DOHH2 (cell line): ENCODE data around the gene NUDC.

ENCODE experiments used
- H3F3A ChIP-seq: fragments of 200-600 bp; sonication (generic), shearing (Covaris generic); 2 replicates; pipeline ENCODE4 v1.6.0; 2016; ENCODE audit warnings: antibody characterized with exemption, mild to moderate bottlenecking; ENCODE audit not compliant: control insufficient read depth, insufficient read depth
- H3K27ac ChIP-seq: fragments of 200-600 bp; sonication (generic); 2 replicates; pipeline ENCODE4 v1.5.1; 2014; ENCODE audit warnings: low read depth, mild to moderate bottlenecking, low read length, moderate library complexity
- H3K27me3 ChIP-seq: fragments of 200-600 bp; sonication (generic); 2 replicates; pipeline ENCODE4 v1.6.1; 2014; ENCODE audit warnings: mild to moderate bottlenecking, low read length, mixed read lengths; ENCODE audit not compliant: control insufficient read depth
- H3K36me3 ChIP-seq: fragments of 200-600 bp; sonication (generic); 2 replicates; pipeline ENCODE4 v1.6.1; 2014; ENCODE audit warnings: mild to moderate bottlenecking, low read length, moderate library complexity, mixed read lengths; ENCODE audit not compliant: control insufficient read depth
- H3K4me1 ChIP-seq: fragments of 200-600 bp; sonication (generic); 2 replicates; pipeline ENCODE4 v1.6.1; 2014; ENCODE audit warnings: mild to moderate bottlenecking, low read length, mixed read lengths; ENCODE audit not compliant: control insufficient read depth
- H3K4me2 ChIP-seq: fragments of 200-600 bp; sonication (generic); 2 replicates; pipeline ENCODE4 v1.6.0; 2014; ENCODE audit warnings: mild to moderate bottlenecking, low read length, moderate library complexity
- H3K4me3 ChIP-seq: fragments of 200-600 bp; sonication (generic); 2 replicates; pipeline ENCODE4 v1.5.1; 2014; ENCODE audit warnings: mild to moderate bottlenecking, low read length, mixed read lengths
- H3K79me2 ChIP-seq: fragments of 200-600 bp; sonication (generic); 2 replicates; pipeline ENCODE4 v1.6.1; 2014; ENCODE audit warnings: mild to moderate bottlenecking, low read length, mixed read lengths; ENCODE audit not compliant: control insufficient read depth
- H3K9me2 ChIP-seq: fragments of 200-600 bp; sonication (generic); replicated peaks from 2 replicates; pipeline ENCODE4 v1.6.1; 2014; ENCODE audit warnings: mild to moderate bottlenecking, low read length, mixed read lengths; ENCODE audit not compliant: control insufficient read depth
- H3K9me3 ChIP-seq: fragments of 200-600 bp; sonication (generic); 2 replicates; pipeline ENCODE4 v1.6.1; 2014; ENCODE audit warnings: antibody characterized with exemption, low read length, mixed read lengths; ENCODE audit not compliant: control insufficient read depth, insufficient read depth
- H4K20me1 ChIP-seq: fragments of 200-600 bp; sonication (generic); 2 replicates; pipeline ENCODE4 v1.6.0; 2014; ENCODE audit warnings: low read depth, mild to moderate bottlenecking, antibody characterized with exemption, low read length, moderate library complexity; ENCODE audit not compliant: control insufficient read depth, insufficient read depth
- EZH2phosphoT487 ChIP-seq: fragments of 200-600 bp; sonication (generic); IDR thresholded peaks from 2 replicates; pipeline ENCODE4 v1.6.1; 2017; ENCODE audit warnings: borderline replicate concordance, mild to moderate bottlenecking, antibody characterized with exemption, low read length, moderate library complexity, mixed read lengths
- TF ChIP-seq, protein P1 (sequence below): fragments of 200-600 bp; sonication (generic); IDR thresholded peaks from one replicate; pipeline ENCODE4 v1.5.1; 2014; ENCODE audit warnings: antibody characterized with exemption, mild to moderate bottlenecking, low read depth, low read length; ENCODE audit not compliant: poor library complexity, severe bottlenecking

Gene NUDC

GRCh38 chr1:26976621-26977510 is 55.3 kb downstream of the NUDC start:
- Histone ChIP-seq H4K20me1 (no peaks in the 10 kb centered on the region), H3F3A (no peaks in the 10 kb centered on the region), H3K9me3 (no peaks in the 10 kb centered on the region), H3K4me2 (no peak overlapping the region), H3K36me3 (no peaks in the 10 kb centered on the region), H3K4me3 (no peak overlapping the region), H3K27me3 (peaks cover 16% of the 10 kb centered on the region), H3K79me2 (no peaks in the 10 kb centered on the region), H3K27ac (no peak overlapping the region), H3K4me1 (no peaks in the 10 kb centered on the region), H3K9me2 (no peaks in the 10 kb centered on the region)
- TF ChIP-seq, protein P1, sequence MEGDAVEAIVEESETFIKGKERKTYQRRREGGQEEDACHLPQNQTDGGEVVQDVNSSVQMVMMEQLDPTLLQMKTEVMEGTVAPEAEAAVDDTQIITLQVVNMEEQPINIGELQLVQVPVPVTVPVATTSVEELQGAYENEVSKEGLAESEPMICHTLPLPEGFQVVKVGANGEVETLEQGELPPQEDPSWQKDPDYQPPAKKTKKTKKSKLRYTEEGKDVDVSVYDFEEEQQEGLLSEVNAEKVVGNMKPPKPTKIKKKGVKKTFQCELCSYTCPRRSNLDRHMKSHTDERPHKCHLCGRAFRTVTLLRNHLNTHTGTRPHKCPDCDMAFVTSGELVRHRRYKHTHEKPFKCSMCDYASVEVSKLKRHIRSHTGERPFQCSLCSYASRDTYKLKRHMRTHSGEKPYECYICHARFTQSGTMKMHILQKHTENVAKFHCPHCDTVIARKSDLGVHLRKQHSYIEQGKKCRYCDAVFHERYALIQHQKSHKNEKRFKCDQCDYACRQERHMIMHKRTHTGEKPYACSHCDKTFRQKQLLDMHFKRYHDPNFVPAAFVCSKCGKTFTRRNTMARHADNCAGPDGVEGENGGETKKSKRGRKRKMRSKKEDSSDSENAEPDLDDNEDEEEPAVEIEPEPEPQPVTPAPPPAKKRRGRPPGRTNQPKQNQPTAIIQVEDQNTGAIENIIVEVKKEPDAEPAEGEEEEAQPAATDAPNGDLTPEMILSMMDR: no peak

- H3F3A ChIP-seq: no peaks in the 10 kb centered on the region
- H3K4me3 ChIP-seq: no peak overlapping the region
- no peak overlapping the region for H3K27ac ChIP-seq
- no peaks in the 10 kb centered on the region for H3K79me2 ChIP-seq
- TF ChIP-seq, protein P1: no peak
- no peak for TF ChIP-seq EZH2phosphoT487
- H3K4me1 ChIP-seq: no peaks in the 10 kb centered on the region
- H3K9me2 ChIP-seq: no peaks in the 10 kb centered on the region
- H3K9me3 ChIP-seq: no peaks in the 10 kb centered on the region
- H4K20me1 ChIP-seq: no peaks in the 10 kb centered on the region
- H3K27me3 ChIP-seq: peaks cover 18% of the 10 kb centered on the region
- H3K4me2 ChIP-seq: no peak overlapping the region
- no peaks in the 10 kb centered on the region for H3K36me3 ChIP-seq
These were observed 57.4 kb downstream of the NUDC start for GRCh38 chr1:26978901-26979300.

DNA sequence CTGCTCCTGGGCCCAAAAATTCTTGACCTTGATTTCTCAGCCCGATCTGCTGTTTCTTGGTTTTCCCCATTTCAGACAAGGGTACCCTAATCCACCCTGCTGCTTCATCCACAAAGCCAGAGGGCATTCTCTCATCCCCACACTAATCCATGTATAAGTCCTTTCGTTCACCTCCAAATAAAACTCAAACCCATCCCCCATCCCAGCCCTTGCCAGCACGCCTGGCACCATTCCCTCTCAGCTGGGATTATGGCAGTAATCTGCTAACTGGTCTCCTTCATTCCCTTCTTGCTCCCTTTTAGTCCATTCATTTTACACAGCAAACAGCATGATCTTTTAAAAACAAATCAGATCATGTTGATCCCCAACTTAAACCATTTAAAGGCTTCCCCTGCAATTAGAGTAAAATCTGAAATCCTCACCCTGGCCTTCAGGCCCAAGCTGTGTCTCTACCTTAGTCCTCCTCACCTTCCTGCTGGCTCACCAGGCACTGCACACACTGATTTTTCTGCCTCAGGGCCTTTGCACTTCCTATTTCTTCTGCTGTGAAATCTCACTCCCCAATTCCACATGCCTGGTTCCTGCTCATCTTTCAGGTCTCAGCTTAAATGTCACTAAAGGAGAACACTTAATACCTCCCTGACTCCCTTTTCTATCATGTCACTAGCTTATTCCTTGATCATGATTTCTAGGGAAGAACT is 59.8 kb downstream of the NUDC start:
- Histone ChIP-seq H3K27me3 (peaks cover 22% of the 10 kb centered on the region), H3K36me3 (no peaks in the 10 kb centered on the region), H3K4me1 (no peaks in the 10 kb centered on the region), H3K4me3 (no peak overlapping the region), H3K4me2 (no peak overlapping the region), H3F3A (no peaks in the 10 kb centered on the region), H3K9me2 (no peaks in the 10 kb centered on the region), H4K20me1 (no peaks in the 10 kb centered on the region), H3K27ac (no peak overlapping the region), H3K79me2 (no peaks in the 10 kb centered on the region), H3K9me3 (no peaks in the 10 kb centered on the region)
- TF ChIP-seq EZH2phosphoT487: no peak
- TF ChIP-seq, protein P1: no peak
